ENCODE measurements around the gene DOCK8.
"Not testable (repeated sequence)": the region's sequence is repeated elsewhere in the genome, so short reads cannot be mapped to it uniquely, and the experiment has no call there.

Gene DOCK8

DNA sequence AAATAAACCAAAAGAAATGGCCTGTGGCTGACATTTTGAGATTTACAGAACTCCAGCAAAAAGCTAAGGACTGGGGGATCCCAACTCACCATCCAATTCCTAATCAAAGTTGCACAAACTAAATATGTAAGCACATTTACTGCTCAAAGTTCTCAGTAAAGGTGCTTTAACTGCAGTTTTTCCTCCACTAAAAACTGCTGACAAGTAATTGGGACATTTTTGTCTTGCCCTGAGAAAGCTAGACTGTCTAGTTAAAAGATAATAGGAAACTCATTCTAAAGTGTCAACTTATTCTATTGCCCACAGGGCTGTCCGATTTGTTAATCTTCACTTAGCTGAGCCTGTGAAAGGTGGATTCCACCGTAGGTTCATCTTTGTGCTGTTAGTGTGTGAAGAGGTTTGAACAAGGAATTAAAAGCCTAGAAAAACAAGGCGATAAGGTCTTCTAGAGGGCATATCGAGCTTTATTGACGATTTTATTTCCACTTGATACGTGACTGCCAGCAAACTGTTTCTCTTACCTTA, 1.0 kb downstream of the DOCK8 start:
- H3K36me3 ChIP-seq (ENCODE audit: insufficient read depth, low read length): no peaks in the 10 kb centered on the region
- no peak overlapping the region; the same call in 1 of the 2 replicates for H3K9ac ChIP-seq (ENCODE audit: low read length)
- H3K79me2 ChIP-seq (ENCODE audit: insufficient read depth, low read length): no peaks in the 10 kb centered on the region
- no peak overlapping the region for H2AFZ ChIP-seq (ENCODE audit: low read length)
- no peaks in the 10 kb centered on the region for H3K9me3 ChIP-seq (ENCODE audit: low read length)
- peaks cover 4% of the 10 kb centered on the region for H3K4me1 ChIP-seq (ENCODE audit: insufficient read depth, low read length, severe bottlenecking)
- H3K27ac ChIP-seq (ENCODE audit: low read depth, low read length, poor library complexity, severe bottlenecking): no peak overlapping the region
- peak overlapping the region; percentile 56 for H3K4me3 ChIP-seq (ENCODE audit: low read depth, low read length, poor library complexity, severe bottlenecking)
- H3F3A ChIP-seq (ENCODE audit: insufficient read depth, low read length): no peaks in the 10 kb centered on the region
- TF ChIP-seq CTCF (IDR thresholded peaks at IDR 0.05; ENCODE audit: low read length) (no peak), EZH2 (IDR thresholded peaks at IDR 0.05; ENCODE audit: borderline replicate concordance, low read length) (no peak)
- no peaks in the 10 kb centered on the region for H3K27me3 ChIP-seq (ENCODE audit: insufficient read depth, low read length)
- no peaks in the 10 kb centered on the region for H4K20me1 ChIP-seq (ENCODE audit: insufficient read depth, low read length)
- peak overlapping the region; percentile 73 for H3K4me2 ChIP-seq (ENCODE audit: low read length)
- H3K9me2 ChIP-seq (ENCODE audit: low read depth, low read length): no peaks in the 10 kb centered on the region

DNA sequence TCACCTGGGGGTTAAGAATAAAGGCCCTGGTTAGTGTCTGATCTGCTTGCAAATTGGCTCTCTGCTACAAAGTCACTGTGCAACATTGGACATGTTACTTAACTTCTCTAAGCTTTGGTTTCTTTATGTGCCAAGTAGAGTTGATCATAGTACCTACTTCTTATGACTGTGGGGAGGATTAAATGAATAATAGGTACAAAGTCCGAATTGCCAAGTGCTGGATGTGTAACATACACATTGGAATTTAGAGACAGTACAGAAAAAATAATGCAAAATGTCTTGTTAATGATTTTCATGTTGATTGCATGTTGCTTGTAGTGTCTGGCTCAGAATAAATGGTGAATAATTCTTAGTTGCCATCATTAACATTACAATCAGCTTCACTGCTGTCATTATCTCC, 2.2 kb downstream of the DOCK8 start:
- Histone ChIP-seq H3K4me1 (ENCODE audit: insufficient read depth, low read length, severe bottlenecking) (peaks cover 4% of the 10 kb centered on the region), H3K36me3 (ENCODE audit: insufficient read depth, low read length) (no peaks in the 10 kb centered on the region), H4K20me1 (ENCODE audit: insufficient read depth, low read length) (no peaks in the 10 kb centered on the region), H3K9ac (ENCODE audit: low read length) (no peak overlapping the region), H2AFZ (ENCODE audit: low read length) (no peak overlapping the region), H3K27ac (ENCODE audit: low read depth, low read length, poor library complexity, severe bottlenecking) (no peak overlapping the region), H3K9me2 (ENCODE audit: low read depth, low read length) (no peaks in the 10 kb centered on the region), H3K4me2 (ENCODE audit: low read length) (no peak overlapping the region), H3K79me2 (ENCODE audit: insufficient read depth, low read length) (no peaks in the 10 kb centered on the region), H3F3A (ENCODE audit: insufficient read depth, low read length) (no peaks in the 10 kb centered on the region), H3K27me3 (ENCODE audit: insufficient read depth, low read length) (no peaks in the 10 kb centered on the region), H3K9me3 (ENCODE audit: low read length) (no peaks in the 10 kb centered on the region), H3K4me3 (ENCODE audit: low read depth, low read length, poor library complexity, severe bottlenecking) (no peak overlapping the region)
- no peak for TF ChIP-seq EZH2 (IDR thresholded peaks at IDR 0.05; ENCODE audit: borderline replicate concordance, low read length)
- no peak for TF ChIP-seq CTCF (IDR thresholded peaks at IDR 0.05; ENCODE audit: low read length)

- Histone ChIP-seq H2AFZ (ENCODE audit: low read length) (no peak overlapping the region), H3K36me3 (ENCODE audit: insufficient read depth, low read length) (no peaks in the 10 kb centered on the region), H4K20me1 (ENCODE audit: insufficient read depth, low read length) (no peaks in the 10 kb centered on the region), H3K9me3 (ENCODE audit: low read length) (no peaks in the 10 kb centered on the region), H3F3A (ENCODE audit: insufficient read depth, low read length) (no peaks in the 10 kb centered on the region), H3K79me2 (ENCODE audit: insufficient read depth, low read length) (no peaks in the 10 kb centered on the region), H3K4me3 (ENCODE audit: low read depth, low read length, poor library complexity, severe bottlenecking) (no peak overlapping the region), H3K9me2 (ENCODE audit: low read depth, low read length) (no peaks in the 10 kb centered on the region), H3K4me2 (ENCODE audit: low read length) (no peak overlapping the region), H3K27ac (ENCODE audit: low read depth, low read length, poor library complexity, severe bottlenecking) (no peak overlapping the region), H3K4me1 (ENCODE audit: insufficient read depth, low read length, severe bottlenecking) (peaks cover 4% of the 10 kb centered on the region), H3K9ac (ENCODE audit: low read length) (no peak overlapping the region), H3K27me3 (ENCODE audit: insufficient read depth, low read length) (no peaks in the 10 kb centered on the region)
- no peak for TF ChIP-seq EZH2 (IDR thresholded peaks at IDR 0.05; ENCODE audit: borderline replicate concordance, low read length)
- no peak for TF ChIP-seq CTCF (IDR thresholded peaks at IDR 0.05; ENCODE audit: low read length)
Measured at GRCh38 chr9:217950-218349, 3.3 kb downstream of the DOCK8 start.

- H3K4me2 ChIP-seq (ENCODE audit: low read length); H4K20me1 ChIP-seq (ENCODE audit: insufficient read depth, low read length); H3F3A ChIP-seq (ENCODE audit: insufficient read depth, low read length); H3K27ac ChIP-seq (ENCODE audit: low read depth, low read length, poor library complexity, severe bottlenecking); H3K4me1 ChIP-seq (ENCODE audit: insufficient read depth, low read length, severe bottlenecking); H3K9me2 ChIP-seq (ENCODE audit: low read depth, low read length); H2AFZ ChIP-seq (ENCODE audit: low read length); H3K27me3 ChIP-seq (ENCODE audit: insufficient read depth, low read length); H3K79me2 ChIP-seq (ENCODE audit: insufficient read depth, low read length); H3K9ac ChIP-seq (ENCODE audit: low read length); H3K9me3 ChIP-seq (ENCODE audit: low read length); H3K36me3 ChIP-seq (ENCODE audit: insufficient read depth, low read length); H3K4me3 ChIP-seq (ENCODE audit: low read depth, low read length, poor library complexity, severe bottlenecking): not testable (repeated sequence)
Measured at GRCh38 chr9:219036-219435, 4.4 kb downstream of the DOCK8 start.

Data from OCI-LY1 (cell line).